SK-N-SH (cell line): ENCODE measurements around the gene BABAM2. TPM values are rescaled to one million over a fixed set of nuclear protein-coding genes. Genes with fewer than 3 reads are reported as not detected.

Experiments used
- CTCF ChIA-PET: fragments of 300-600, 350-600 bp; formaldehyde crosslinking; extraction: SDS; loops from one replicate; lab custom pipeline; 2021; lab: Yijun Ruan, JAX
- POLR2A ChIA-PET: fragments of 350-600 bp; sonication (Branson Sonifier 250); formaldehyde crosslinking; extraction: SDS; loops from one replicate; lab custom pipeline; 2020; ENCODE audit warnings: antibody characterized with exemption, inconsistent platforms; lab: Yijun Ruan, JAX
- DNase-seq: peaks from one replicate; pipeline ENCODE4 v3.0.0; 2012
- H2AFZ ChIP-seq: fragments of 200-600 bp; sonication (generic); 2 replicates; pipeline ENCODE4 v1.8.1; 2016; ENCODE audit warnings: antibody characterized with exemption, mild to moderate bottlenecking, low read depth
- H3F3A ChIP-seq: fragments of 200-600 bp; sonication (generic); replicated peaks from 2 replicates; pipeline ENCODE3; 2016; ENCODE audit warnings: antibody characterized with exemption, mild to moderate bottlenecking; ENCODE audit not compliant: insufficient read depth
- H3K27ac ChIP-seq, 2 experiments: fragments of 200-500 bp in 1 of 2; fragments of 200-600 bp in 1 of 2; sonication (Bioruptor generic) in 1 of 2; sonication (generic), shearing (Covaris generic) in 1 of 2; 2 replicates each; pipeline versions ENCODE4 v1.5.1 to v1.6.1; 2014 to 2016; ENCODE audit warnings: low read depth in 2 of 2, inconsistent platforms in 1 of 2, low read length in 1 of 2, mild to moderate bottlenecking in 1 of 2, mixed read lengths in 1 of 2
- H3K27me3 ChIP-seq: fragments of 200-600 bp; sonication (generic), shearing (Covaris generic); 2 replicates; pipeline ENCODE4 v1.6.1; 2016; ENCODE audit warnings: mixed run types; ENCODE audit not compliant: insufficient read depth
- H3K36me3 ChIP-seq, 2 experiments: fragments of 200-500 bp in 1 of 2; fragments of 200-600 bp in 1 of 2; sonication (Bioruptor generic) in 1 of 2; sonication (generic) in 1 of 2; replicated peaks in 1 of 2; 2 replicates each; pipeline versions ENCODE3 to v1.5.1; 2014 to 2016; ENCODE audit warnings: low read length in 1 of 2, mild to moderate bottlenecking in 1 of 2; ENCODE audit not compliant: insufficient read depth in 2 of 2, control insufficient read depth in 1 of 2
- H3K4me1 ChIP-seq, 2 experiments: fragments of 200-500 bp in 1 of 2; fragments of 200-600 bp in 1 of 2; sonication (Bioruptor generic) in 1 of 2; sonication (generic), shearing (Covaris generic) in 1 of 2; 2 replicates each; pipeline versions ENCODE4 v1.5.1 to v1.6.1; 2014 to 2016; ENCODE audit warnings: low read depth in 1 of 2, low read length in 1 of 2, mixed run types in 1 of 2; ENCODE audit not compliant: insufficient read depth in 2 of 2, control insufficient read depth in 1 of 2
- H3K4me2 ChIP-seq: fragments of 200-600 bp; sonication (generic), shearing (Covaris generic); 2 replicates; pipeline ENCODE4 v1.6.1; 2017; ENCODE audit warnings: mixed run types
- H3K4me3 ChIP-seq, 2 experiments: fragments of 200-500 bp in 1 of 2; fragments of 200-600 bp in 1 of 2; sonication (Bioruptor generic) in 1 of 2; sonication (generic), shearing (Covaris generic) in 1 of 2; 2 replicates each; pipeline versions ENCODE4 v1.5.1 to v1.8.1; 2014 to 2016; ENCODE audit warnings: low read depth in 2 of 2, inconsistent platforms in 1 of 2, low read length in 1 of 2, mild to moderate bottlenecking in 1 of 2, mixed read lengths in 1 of 2, moderate library complexity in 1 of 2
- H3K79me2 ChIP-seq: fragments of 200-600 bp; sonication (generic); 2 replicates; pipeline ENCODE4 v1.8.1; 2017; ENCODE audit warnings: mild to moderate bottlenecking; ENCODE audit not compliant: insufficient read depth
- H3K9ac ChIP-seq: fragments of 200-600 bp; sonication (generic); 2 replicates; pipeline ENCODE4 v1.6.1; 2017; ENCODE audit warnings: mixed run types
- H3K9me2 ChIP-seq: fragments of 200-600 bp; sonication (generic); 2 replicates; pipeline ENCODE4 v1.6.1; 2017; ENCODE audit warnings: mixed run types
- H3K9me3 ChIP-seq: fragments of 200-600 bp; sonication (generic); 2 replicates; pipeline ENCODE4 v1.6.1; 2017; ENCODE audit warnings: mixed run types, mild to moderate bottlenecking, moderate library complexity
- H4K20me1 ChIP-seq: fragments of 200-600 bp; sonication (generic); 2 replicates; pipeline ENCODE4 v1.6.1; 2017; ENCODE audit warnings: mild to moderate bottlenecking, mixed run types; ENCODE audit not compliant: insufficient read depth
- EP300 ChIP-seq, 2 experiments: IDR thresholded peaks; 2 replicates each; pipeline versions ENCODE4 v1.4.0 to v1.6.1; 2012; ENCODE audit warnings: borderline replicate concordance in 1 of 2, low read depth in 1 of 2, low read length in 1 of 2
- FOXM1 ChIP-seq: IDR thresholded peaks from 2 replicates; pipeline ENCODE4 v1.4.0; 2012; ENCODE audit warnings: low read depth, mild to moderate bottlenecking
- MAX ChIP-seq: IDR thresholded peaks from 2 replicates; pipeline ENCODE4 v1.4.0; 2012; ENCODE audit warnings: low read depth
- MEF2A ChIP-seq: IDR thresholded peaks from 2 replicates; pipeline ENCODE4 v1.4.0; 2012; ENCODE audit warnings: low read depth, borderline replicate concordance
- MXI1 ChIP-seq: IDR thresholded peaks from 2 replicates; pipeline ENCODE4 v1.6.1; 2012; ENCODE audit warnings: mild to moderate bottlenecking, low read depth, low read length, improper control_type of control experiment
- REST ChIP-seq: IDR thresholded peaks from 2 replicates; pipeline ENCODE4 v1.6.1; 2012; ENCODE audit warnings: mild to moderate bottlenecking, low read depth, low read length, moderate library complexity
- RFX5 ChIP-seq: IDR thresholded peaks from 2 replicates; pipeline ENCODE4 v1.6.1; 2012; ENCODE audit warnings: mild to moderate bottlenecking, improper control_type of control experiment, low read length
- TCF12 ChIP-seq: IDR thresholded peaks from 2 replicates; pipeline ENCODE4 v1.4.0; 2012
- USF1 ChIP-seq: IDR thresholded peaks from 2 replicates; pipeline ENCODE4 v1.4.0; 2012; ENCODE audit warnings: low read depth, borderline replicate concordance
- WGBS: methylation state at CpG from one replicate; pipeline ENCODE4 v1.1.6; 2017; ENCODE audit warnings: low lambda C conversion rate; 5-methylcytosine and 5-hydroxymethylcytosine counted together
- polyA plus RNA-seq, 3 experiments: library from polyadenylated mRNA; depleted of rRNA; stranded (reverse); fragments of >200 nt; gene quantifications; 2 replicates each; pipeline ENCODE4 v1.2.3, GENCODE V29; 2012

Gene BABAM2
- polyA plus RNA-seq, 1 of the 3 experiments (the other 2 are of a cell fraction), result 34.0 TPM

GRCh38 chr2:28067602-28068001, 177.1 kb downstream of the BABAM2 start (continued):
- TF ChIP-seq REST, result no peak
- no peak for TF ChIP-seq FOXM1

GRCh38 chr2:28068088-28068487, 177.6 kb downstream of the BABAM2 start:
- H3K4me1 ChIP-seq, result peaks cover 0 to 12% of the 10 kb centered on the region in 2 experiments; a peak in 1 of 4 replicates
- no peak overlapping the region for H3K4me2 ChIP-seq
- no peak overlapping the region for H3K4me3 ChIP-seq
- H3F3A ChIP-seq, result peaks cover 4% of the 10 kb centered on the region
- CTCF ChIA-PET, result interaction anchor here (1.5 kb wide), 2 partner anchors 13 to 384 kb away, joined by 3 to 4 read pairs; no protein-coding TSS in a partner anchor
- DNase-seq, result no peak
- H3K9me3 ChIP-seq, result no peaks in the 10 kb centered on the region
- H3K79me2 ChIP-seq, result no peaks in the 10 kb centered on the region
- H4K20me1 ChIP-seq, result no peaks in the 10 kb centered on the region
- H3K9me2 ChIP-seq, result no peaks in the 10 kb centered on the region
- no peaks in the 10 kb centered on the region for H3K36me3 ChIP-seq
- no peak overlapping the region for H2AFZ ChIP-seq
- no peak overlapping the region for H3K27ac ChIP-seq
- TF ChIP-seq USF1, result no peak
- no peak for TF ChIP-seq REST
- no peak for TF ChIP-seq MAX
- TF ChIP-seq TCF12, result no peak
- no peak for TF ChIP-seq MEF2A
- no peak for TF ChIP-seq MXI1
- TF ChIP-seq RFX5, result no peak
- no peak for TF ChIP-seq EP300 (IDR thresholded peaks at IDR 0.05; ENCODE audit: borderline replicate concordance in 1 of 2, low read depth in 1 of 2, low read length in 1 of 2)
- TF ChIP-seq, all 33 proteins: peak for 0
- H3K27me3 ChIP-seq, result no peaks in the 10 kb centered on the region
- POLR2A ChIA-PET, result no interaction called here
- WGBS, result 85% methylated on average over 2 of the region's 2 CpGs
- no peak overlapping the region for H3K9ac ChIP-seq
